Endodermal cell (in vitro differentiated cells): ENCODE results near the gene DNAAF1. TPM values are rescaled to one million over a fixed set of nuclear protein-coding genes. Genes with fewer than 3 reads are reported as not detected.

Experiments
- DNase-seq: peaks from one replicate; pipeline ENCODE4 v3.0.0-alpha.2; 2017
- H3K27ac ChIP-seq: 2 replicates; pipeline ENCODE4 v1.5.1; 2013; ENCODE audit warnings: mild to moderate bottlenecking, low read depth, low read length, moderate library complexity
- H3K27me3 ChIP-seq: 2 replicates; pipeline ENCODE4 v1.6.1; 2013; ENCODE audit warnings: mild to moderate bottlenecking, low read length, moderate library complexity; ENCODE audit not compliant: insufficient read depth, control insufficient read depth, poor library complexity, severe bottlenecking
- H3K36me3 ChIP-seq: 2 replicates; pipeline ENCODE4 v1.7.0; 2013; ENCODE audit warnings: mild to moderate bottlenecking, low read length, moderate library complexity; ENCODE audit not compliant: control insufficient read depth, insufficient read depth
- H3K4me1 ChIP-seq: one replicate; pipeline ENCODE4 v1.7.0; 2013; ENCODE audit warnings: low read length; ENCODE audit not compliant: control insufficient read depth, insufficient read depth
- H3K4me3 ChIP-seq: 2 replicates; pipeline ENCODE4 v1.5.1; 2013; ENCODE audit warnings: mild to moderate bottlenecking, low read length, moderate library complexity
- H3K9ac ChIP-seq: 2 replicates; pipeline ENCODE4 v1.6.1; 2013; ENCODE audit warnings: mild to moderate bottlenecking, low read length, moderate library complexity; ENCODE audit not compliant: poor library complexity, severe bottlenecking; ENCODE audit errors: extremely low read depth
- H3K9me3 ChIP-seq: 2 replicates; pipeline ENCODE4 v1.6.1; 2013; ENCODE audit warnings: mild to moderate bottlenecking, low read length, moderate library complexity; ENCODE audit not compliant: control insufficient read depth
- H3K27ac Mint-ChIP-seq: 2 replicates; pipeline ENCODE4 v1.8.0; 2020; ENCODE audit warnings: mixed read lengths
- H3K27me3 Mint-ChIP-seq: 2 replicates; pipeline ENCODE4 v1.8.0; 2021; ENCODE audit warnings: mild to moderate bottlenecking, mixed read lengths; ENCODE audit not compliant: insufficient read depth
- H3K36me3 Mint-ChIP-seq: 2 replicates; pipeline ENCODE4 v1.8.0; 2020; ENCODE audit warnings: low read depth, mixed read lengths
- H3K4me1 Mint-ChIP-seq: 2 replicates; pipeline ENCODE4 v1.8.0; 2020; ENCODE audit warnings: mixed read lengths
- H3K4me3 Mint-ChIP-seq: 2 replicates; pipeline ENCODE4 v1.8.0; 2020; ENCODE audit warnings: mild to moderate bottlenecking, moderate library complexity, mixed read lengths
- H3K9me3 Mint-ChIP-seq: 2 replicates; pipeline ENCODE4 v1.8.0; 2020; ENCODE audit warnings: mild to moderate bottlenecking, mixed read lengths
- WGBS, 2 experiments: methylation state at CpG; one replicate each; pipeline versions ENCODE4 v1.1.5 to v1.1.7; 2013; ENCODE audit warnings: missing lambda C conversion rate in 2 of 2, mixed read lengths in 1 of 2; ENCODE audit not compliant: insufficient coverage in 1 of 2, insufficient read length in 1 of 2; 5-methylcytosine and 5-hydroxymethylcytosine counted together
- long read RNA-seq, 4 experiments: library from polyadenylated mRNA in 2 of 4; library from RNA in 1 of 4; library from capped mRNA in 1 of 4; stranded (forward) in 3 of 4; unstranded in 1 of 4; transcript quantifications; one replicate each; pipeline ENCODE4 v2.0.0, GENCODE V29; 2020 to 2021; ENCODE audit warnings: inconsistent platforms in 1 of 4
- polyA plus RNA-seq, 2 experiments: library from polyadenylated mRNA; stranded (reverse); fragments of 50-300 nt; gene quantifications; one replicate each; pipeline ENCODE4 v1.2.3, GENCODE V29; 2013
- total RNA-seq, 2 donors: library from RNA; stranded (reverse); fragmentation: NEBNext Ultra II Directional in 1 of 2; extraction: Animal tissue kit (Norgen Biotek cat#: 25700) in 1 of 2; gene quantifications; 2 replicates in 1 of 2; 3 replicates in 1 of 2; pipeline ENCODE4 v1.2.1, GENCODE V29; 2021
- TF ChIP-seq, protein P1 (sequence below): fragments of 200-600 bp; sonication (generic); conservative IDR thresholded peaks from 2 replicates; pipeline ENCODE4 v1.5.0; 2021; ENCODE audit warnings: antibody characterized with exemption, mild to moderate bottlenecking

DNAAF1 gene
- total RNA-seq = under 1 TPM; 0.59 to 0.66 TPM
- polyA plus RNA-seq (2013, experiment 1 of 2) = 0.57 TPM
- polyA plus RNA-seq (2013, experiment 2 of 2) = 0.54 TPM
- long read RNA-seq, experiment 1 = 0 reads
- long read RNA-seq, experiment 2, partial matches to known transcripts = 1 of 1 reads
- long read RNA-seq, experiment 2, other reads (novel, unspliced or antisense) = 0 of 1 reads
- long read RNA-seq, experiment 3, partial matches to known transcripts = 2 of 2 reads
- long read RNA-seq, experiment 3, other reads (novel, unspliced or antisense) = 0 of 2 reads
- long read RNA-seq, experiment 4 = 0 reads

DNA sequence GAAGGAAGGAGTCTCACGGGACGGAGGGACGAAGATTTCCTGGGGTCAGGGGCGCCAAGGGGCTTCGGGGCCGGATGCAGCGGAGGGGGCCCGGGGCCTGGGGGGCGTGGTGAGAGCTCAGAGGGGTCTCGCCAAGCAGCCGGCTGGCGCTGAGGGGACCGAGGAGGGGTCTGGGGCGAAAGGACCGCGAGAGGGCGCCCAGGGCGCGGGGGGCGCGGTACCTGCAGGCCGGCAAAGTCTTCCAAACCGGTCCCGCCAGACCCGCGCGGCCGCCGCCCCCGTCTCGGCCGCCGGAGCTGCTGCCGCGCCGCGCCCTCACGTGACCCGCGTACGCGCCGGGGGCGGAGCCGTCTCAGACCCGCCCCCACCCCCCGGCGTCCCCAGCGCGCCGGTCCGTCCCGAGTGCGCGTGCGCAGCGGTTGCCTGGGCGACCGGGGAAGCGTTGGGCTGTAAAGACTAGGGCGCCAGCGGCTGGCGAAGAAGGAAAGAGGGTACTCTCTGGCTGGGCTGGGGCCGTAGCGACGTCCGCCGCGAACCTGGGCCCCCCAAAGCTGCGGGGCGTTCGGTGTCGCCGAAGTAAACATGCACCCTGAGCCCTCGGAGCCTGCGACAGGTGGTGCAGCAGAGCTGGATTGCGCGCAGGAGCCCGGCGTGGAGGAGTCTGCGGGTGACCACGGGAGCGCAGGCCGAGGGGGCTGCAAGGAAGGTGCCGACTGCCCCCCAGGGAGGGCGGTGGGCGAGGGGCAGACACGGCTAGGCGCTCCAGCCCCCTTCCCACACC is at the start of gene DNAAF1, which contains the start of gene HSDL1:
Gene DNAAF1, plus strand, starts transcription at position 450 of the 781 bp plus-strand sequence. Its CDS starts 133 bp downstream, at position 583.
Gene HSDL1, minus strand, starts transcription at position 319 of the 781 bp plus-strand sequence. CDS start 13,856 bp downstream, outside the sequence.
- H3K4me3 ChIP-seq = peak within 1 kb of the TSS; percentile 96
- peaks cover 12% of the 10 kb centered on the region for H3K9me3 ChIP-seq
- H3K9ac ChIP-seq = peak within 1 kb of the TSS; percentile 68
- peaks cover 20% of the 10 kb centered on the region for H3K27me3 ChIP-seq
- peaks cover 3% of the 10 kb centered on the region for H3K36me3 ChIP-seq
- H3K27ac Mint-ChIP-seq = peak within 1 kb of the TSS; percentile 92
- peaks cover 9% of the 10 kb centered on the region for H3K36me3 Mint-ChIP-seq
- TF ChIP-seq, protein P1, sequence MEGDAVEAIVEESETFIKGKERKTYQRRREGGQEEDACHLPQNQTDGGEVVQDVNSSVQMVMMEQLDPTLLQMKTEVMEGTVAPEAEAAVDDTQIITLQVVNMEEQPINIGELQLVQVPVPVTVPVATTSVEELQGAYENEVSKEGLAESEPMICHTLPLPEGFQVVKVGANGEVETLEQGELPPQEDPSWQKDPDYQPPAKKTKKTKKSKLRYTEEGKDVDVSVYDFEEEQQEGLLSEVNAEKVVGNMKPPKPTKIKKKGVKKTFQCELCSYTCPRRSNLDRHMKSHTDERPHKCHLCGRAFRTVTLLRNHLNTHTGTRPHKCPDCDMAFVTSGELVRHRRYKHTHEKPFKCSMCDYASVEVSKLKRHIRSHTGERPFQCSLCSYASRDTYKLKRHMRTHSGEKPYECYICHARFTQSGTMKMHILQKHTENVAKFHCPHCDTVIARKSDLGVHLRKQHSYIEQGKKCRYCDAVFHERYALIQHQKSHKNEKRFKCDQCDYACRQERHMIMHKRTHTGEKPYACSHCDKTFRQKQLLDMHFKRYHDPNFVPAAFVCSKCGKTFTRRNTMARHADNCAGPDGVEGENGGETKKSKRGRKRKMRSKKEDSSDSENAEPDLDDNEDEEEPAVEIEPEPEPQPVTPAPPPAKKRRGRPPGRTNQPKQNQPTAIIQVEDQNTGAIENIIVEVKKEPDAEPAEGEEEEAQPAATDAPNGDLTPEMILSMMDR = peak; percentile 57
- H3K4me1 ChIP-seq = no peaks in the 10 kb centered on the region
- WGBS, 2 experiments = 0 to 1% methylated on average over 46 to 88 of the region's 89 CpGs
- DNase-seq = peak; percentile 98
- peak within 1 kb of the TSS; percentile 76 for H3K27ac ChIP-seq
- peak within 1 kb of the TSS; percentile 97 for H3K4me3 Mint-ChIP-seq
- H3K9me3 Mint-ChIP-seq = peaks cover 2% of the 10 kb centered on the region
- peaks cover 18% of the 10 kb centered on the region for H3K27me3 Mint-ChIP-seq
- H3K4me1 Mint-ChIP-seq = peaks cover 2% of the 10 kb centered on the region

DNA sequence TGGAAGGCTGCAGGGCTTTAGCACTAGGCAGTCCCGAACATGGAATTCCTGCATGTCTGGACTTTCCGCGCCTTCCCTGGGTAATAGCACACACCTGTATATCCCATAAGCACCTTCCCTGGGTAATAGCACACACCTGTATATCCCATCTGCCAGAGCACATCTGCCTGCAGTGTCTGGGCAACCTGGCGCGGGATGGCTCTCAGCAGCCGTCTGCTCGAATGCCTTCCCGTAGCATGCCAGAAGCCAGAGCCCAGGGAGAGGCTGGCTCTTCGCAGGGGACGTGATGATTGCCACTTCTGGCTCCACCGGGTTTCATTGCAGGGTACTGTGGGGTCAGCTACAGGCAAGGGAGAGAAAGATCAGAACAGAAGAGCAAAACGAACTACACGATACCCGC is 49.6 kb upstream of the DNAAF1 start:
- no peaks in the 10 kb centered on the region for H3K9me3 ChIP-seq
- TF ChIP-seq, protein P1 = no peak
- H3K27ac ChIP-seq = no peak overlapping the region
- Mint-ChIP-seq H3K36me3 (peaks cover 54% of the 10 kb centered on the region), H3K27me3 (no peaks in the 10 kb centered on the region), H3K9me3 (no peaks in the 10 kb centered on the region), H3K4me1 (peaks cover 5% of the 10 kb centered on the region), H3K27ac (no peak overlapping the region), H3K4me3 (no peak overlapping the region)
- 96% methylated on average over 9 to 14 of the region's 14 CpGs for WGBS, 2 experiments
- H3K9ac ChIP-seq = no peak overlapping the region
- no peak for DNase-seq
- no peak overlapping the region for H3K4me3 ChIP-seq
- peaks cover 82% of the 10 kb centered on the region for H3K36me3 ChIP-seq
- H3K27me3 ChIP-seq = no peaks in the 10 kb centered on the region
- H3K4me1 ChIP-seq = no peaks in the 10 kb centered on the region

DNA sequence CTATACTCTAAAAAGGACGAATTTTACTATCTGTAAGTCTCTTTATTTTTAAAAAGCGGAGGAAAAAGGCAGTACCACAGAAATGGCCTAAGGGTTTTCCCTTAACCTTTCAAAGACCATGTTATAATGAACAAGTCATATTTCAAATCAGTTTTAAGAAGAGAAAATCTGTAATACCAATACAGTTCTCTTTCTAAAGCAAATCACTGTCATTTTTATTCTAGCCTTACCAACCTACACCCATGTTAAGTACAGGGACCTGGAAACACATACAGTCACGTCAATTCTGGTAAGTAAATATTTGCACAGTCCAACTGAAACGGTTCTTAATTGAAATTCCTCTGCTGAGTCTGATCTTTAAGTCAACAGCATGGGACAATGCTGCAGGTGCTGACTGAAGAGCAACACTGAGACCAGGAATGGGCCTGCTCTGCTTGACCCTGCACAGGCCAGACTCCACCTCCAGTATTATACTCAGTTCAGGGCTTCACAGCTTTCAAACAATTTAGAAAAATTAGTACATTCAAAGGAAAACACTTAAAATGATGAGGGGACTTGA is 48.6 kb upstream of the DNAAF1 start:
- Histone ChIP-seq H3K9ac (peak overlapping the region; percentile 4), H3K27me3 (no peaks in the 10 kb centered on the region), H3K4me1 (no peaks in the 10 kb centered on the region), H3K27ac (no peak overlapping the region), H3K4me3 (peak overlapping the region; percentile 5), H3K9me3 (no peaks in the 10 kb centered on the region), H3K36me3 (peaks cover 73% of the 10 kb centered on the region)
- H3K9me3 Mint-ChIP-seq = no peaks in the 10 kb centered on the region
- peaks cover 49% of the 10 kb centered on the region for H3K36me3 Mint-ChIP-seq
- H3K4me1 Mint-ChIP-seq = peaks cover 5% of the 10 kb centered on the region
- DNase-seq = no peak
- H3K27ac Mint-ChIP-seq = no peak overlapping the region
- no peaks in the 10 kb centered on the region for H3K27me3 Mint-ChIP-seq
- no peak overlapping the region for H3K4me3 Mint-ChIP-seq
- TF ChIP-seq, protein P1 = no peak
- 74 to 85% methylated on average over 2 to 4 of the region's 4 CpGs for WGBS, 2 experiments
